Spinal cord (tissue), 10 donors: ENCODE data around the gene QRSL1. TPM values are rescaled to one million over a fixed set of nuclear protein-coding genes. Genes with fewer than 3 reads are reported as not detected.

Experiments used
- DNase-seq, 6 donors: peaks; one replicate each; pipeline versions ENCODE4 v3.0.0 to v3.0.0-alpha.2; 2013 to 2015; ENCODE audit warnings: low spot score in 6 of 6, low read depth in 4 of 6
- H3K27ac ChIP-seq: one replicate; pipeline ENCODE4 v1.5.1; 2013; ENCODE audit warnings: low read depth, low read length, control low read depth
- H3K27me3 ChIP-seq: one replicate; pipeline ENCODE4 v1.6.1; 2013; ENCODE audit warnings: low read length; ENCODE audit not compliant: control insufficient read depth, insufficient read depth
- H3K36me3 ChIP-seq: one replicate; pipeline ENCODE4 v1.6.1; 2013; ENCODE audit warnings: low read length; ENCODE audit not compliant: control insufficient read depth, insufficient read depth
- H3K4me1 ChIP-seq: one replicate; pipeline ENCODE4 v1.6.1; 2013; ENCODE audit warnings: low read length; ENCODE audit not compliant: control insufficient read depth, insufficient read depth
- H3K4me3 ChIP-seq: one replicate; pipeline ENCODE4 v1.5.1; 2013; ENCODE audit warnings: low read depth, low read length, control low read depth
- H3K9me3 ChIP-seq: one replicate; pipeline ENCODE4 v1.6.1; 2013; ENCODE audit warnings: low read length; ENCODE audit not compliant: control insufficient read depth, insufficient read depth
- WGBS: methylation state at CpG from one replicate; pipeline ENCODE4 v1.1.5; 2013; ENCODE audit warnings: missing lambda C conversion rate; ENCODE audit not compliant: insufficient coverage; 5-methylcytosine and 5-hydroxymethylcytosine counted together
- polyA plus RNA-seq, 2 donors: library from polyadenylated mRNA; unstranded; fragments of 120-200 nt; gene quantifications; one replicate each; pipeline ENCODE4 v1.2.1, GENCODE V29; 2013; ENCODE audit not compliant: insufficient read length in 2 of 2
- total RNA-seq, 2 donors: library from RNA; depleted of rRNA in 1 of 2; stranded (reverse); fragments of 120-200 nt in 1 of 2; fragments of >200 nt in 1 of 2; gene quantifications; one replicate each; pipeline versions ENCODE4 v1.2.3 to v1.2.4, GENCODE V29; 2013 to 2014
- donor health status: healthy.

Gene QRSL1
- total and polyA plus RNA-seq, 4 donors, result 13.4 to 18.1 (median 16.3) TPM

- 80% methylated on average over 4 of the region's 7 CpGs for WGBS
- DNase-seq, result no peak
- no peak overlapping the region for H3K27ac ChIP-seq
- peaks cover 4% of the 10 kb centered on the region for H3K36me3 ChIP-seq
- H3K27me3 ChIP-seq, result no peaks in the 10 kb centered on the region
- no peak overlapping the region for H3K4me3 ChIP-seq
- no peaks in the 10 kb centered on the region for H3K9me3 ChIP-seq
- H3K4me1 ChIP-seq, result no peaks in the 10 kb centered on the region
These were observed 7.8 kb downstream of the QRSL1 start for GRCh38 chr6:106637051-106637716.

GRCh38 chr6:106637717-106638341 is 8.5 kb downstream of the QRSL1 start:
- H3K4me3 ChIP-seq, result no peak overlapping the region
- no peaks in the 10 kb centered on the region for H3K27me3 ChIP-seq
- H3K9me3 ChIP-seq, result no peaks in the 10 kb centered on the region
- no peak overlapping the region for H3K27ac ChIP-seq
- H3K4me1 ChIP-seq, result no peaks in the 10 kb centered on the region
- 100% methylated on average over 1 of the region's 6 CpGs for WGBS
- H3K36me3 ChIP-seq, result peaks cover 4% of the 10 kb centered on the region
- no peak for DNase-seq

GRCh38 chr6:106639812-106640211 is 10.4 kb downstream of the QRSL1 start:
- WGBS, result no CpG with 5 or more reads among the region's 4 CpGs
- H3K27ac ChIP-seq, result no peak overlapping the region
- H3K4me1 ChIP-seq, result no peaks in the 10 kb centered on the region
- H3K4me3 ChIP-seq, result no peak overlapping the region
- H3K36me3 ChIP-seq, result peaks cover 19% of the 10 kb centered on the region
- no peaks in the 10 kb centered on the region for H3K27me3 ChIP-seq
- no peak for DNase-seq
- no peaks in the 10 kb centered on the region for H3K9me3 ChIP-seq

- no peaks in the 10 kb centered on the region for H3K9me3 ChIP-seq
- H3K27me3 ChIP-seq, result no peaks in the 10 kb centered on the region
- H3K4me1 ChIP-seq, result no peaks in the 10 kb centered on the region
- peaks cover 19% of the 10 kb centered on the region for H3K36me3 ChIP-seq
- DNase-seq, result no peak
- no peak overlapping the region for H3K4me3 ChIP-seq
- H3K27ac ChIP-seq, result no peak overlapping the region
- 88% methylated on average over 3 of the region's 4 CpGs for WGBS
These were observed 13.1 kb downstream of the QRSL1 start for GRCh38 chr6:106642476-106642875.

GRCh38 chr6:106643061-106643460 is 13.7 kb downstream of the QRSL1 start:
- H3K4me1 ChIP-seq, result no peaks in the 10 kb centered on the region
- no peaks in the 10 kb centered on the region for H3K27me3 ChIP-seq
- no CpG with 5 or more reads among the region's 2 CpGs for WGBS
- no peak overlapping the region for H3K4me3 ChIP-seq
- no peaks in the 10 kb centered on the region for H3K9me3 ChIP-seq
- DNase-seq, result no peak
- no peak overlapping the region for H3K27ac ChIP-seq
- H3K36me3 ChIP-seq, result peaks cover 19% of the 10 kb centered on the region

- H3K36me3 ChIP-seq, result peaks cover 15% of the 10 kb centered on the region
- no peaks in the 10 kb centered on the region for H3K27me3 ChIP-seq
- no peaks in the 10 kb centered on the region for H3K9me3 ChIP-seq
- no peak overlapping the region for H3K27ac ChIP-seq
- no CpG with 5 or more reads among the region's 7 CpGs for WGBS
- DNase-seq, result no peak
- H3K4me3 ChIP-seq, result no peak overlapping the region
- no peaks in the 10 kb centered on the region for H3K4me1 ChIP-seq
These were observed 19.4 kb downstream of the QRSL1 start for GRCh38 chr6:106648651-106649308.

- no peak for DNase-seq
- H3K27ac ChIP-seq, result no peak overlapping the region
- WGBS, result 100% methylated on average over 2 of the region's 4 CpGs
- no peak overlapping the region for H3K4me3 ChIP-seq
- no peaks in the 10 kb centered on the region for H3K27me3 ChIP-seq
- no peaks in the 10 kb centered on the region for H3K4me1 ChIP-seq
- peaks cover 2% of the 10 kb centered on the region for H3K9me3 ChIP-seq
- peaks cover 24% of the 10 kb centered on the region for H3K36me3 ChIP-seq
These were observed 29.1 kb downstream of the QRSL1 start for GRCh38 chr6:106658469-106658868.

GRCh38 chr6:106659859-106660258 is 30.5 kb downstream of the QRSL1 start:
- Histone ChIP-seq H3K4me1 (no peaks in the 10 kb centered on the region), H3K36me3 (peaks cover 19% of the 10 kb centered on the region), H3K9me3 (peaks cover 2% of the 10 kb centered on the region), H3K4me3 (no peak overlapping the region), H3K27ac (no peak overlapping the region), H3K27me3 (no peaks in the 10 kb centered on the region)
- no peak for DNase-seq
- 96% methylated on average over 2 of the region's 2 CpGs for WGBS

- no peaks in the 10 kb centered on the region for H3K4me1 ChIP-seq
- H3K27me3 ChIP-seq, result no peaks in the 10 kb centered on the region
- H3K36me3 ChIP-seq, result peaks cover 12% of the 10 kb centered on the region
- no CpG with 5 or more reads among the region's 2 CpGs for WGBS
- H3K4me3 ChIP-seq, result no peak overlapping the region
- H3K27ac ChIP-seq, result no peak overlapping the region
- peaks cover 2% of the 10 kb centered on the region for H3K9me3 ChIP-seq
- DNase-seq, result no peak
These were observed 33.1 kb downstream of the QRSL1 start for GRCh38 chr6:106662458-106662857.
